ENCODE measurements around the gene CDHR3.

The CDHR3 gene

DNA sequence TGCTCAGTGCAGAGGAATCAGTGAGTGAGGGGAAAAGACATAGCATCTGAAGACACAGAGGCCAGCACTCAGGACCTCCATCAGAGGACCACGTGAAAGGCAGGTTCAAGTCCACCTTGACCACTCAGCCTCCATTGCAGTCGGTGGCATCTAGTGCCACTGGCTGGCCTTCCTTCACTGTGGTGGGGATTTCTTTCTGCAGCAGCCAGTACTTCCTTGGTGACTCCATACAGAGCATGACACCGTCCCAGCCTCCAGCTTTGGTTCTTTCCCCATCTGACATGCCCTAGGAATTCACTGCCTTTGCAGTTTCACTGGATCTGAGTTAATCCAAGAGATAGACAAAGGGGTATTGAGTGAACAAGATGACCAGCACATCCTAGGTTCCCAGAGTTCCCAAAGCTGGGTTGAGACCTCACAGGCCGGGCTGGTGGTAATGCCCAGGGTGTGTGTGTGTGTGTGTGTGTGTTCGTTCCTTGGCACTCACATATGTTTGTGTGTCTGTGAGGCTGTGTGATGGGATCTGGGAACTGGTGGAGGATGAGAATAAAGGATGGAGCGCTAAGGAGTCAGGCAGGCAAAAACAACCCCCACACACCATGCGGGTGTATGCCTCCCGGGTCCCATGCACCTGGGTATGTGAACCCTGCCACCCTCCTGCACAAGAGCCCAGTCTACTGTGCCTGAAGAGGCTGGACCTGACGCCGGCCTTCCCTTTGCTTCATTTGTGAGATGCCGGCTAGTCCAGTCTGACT lies 91.3 kb downstream of the CDHR3 start:
- no peak for DNase-seq

GRCh38 chr7:106054971-106055532 lies 92.0 kb downstream of the CDHR3 start:
- DNase-seq: no peak

GRCh38 chr7:106056513-106057203 lies 93.6 kb downstream of the CDHR3 start:
- peak; percentile 33 for DNase-seq

DNA sequence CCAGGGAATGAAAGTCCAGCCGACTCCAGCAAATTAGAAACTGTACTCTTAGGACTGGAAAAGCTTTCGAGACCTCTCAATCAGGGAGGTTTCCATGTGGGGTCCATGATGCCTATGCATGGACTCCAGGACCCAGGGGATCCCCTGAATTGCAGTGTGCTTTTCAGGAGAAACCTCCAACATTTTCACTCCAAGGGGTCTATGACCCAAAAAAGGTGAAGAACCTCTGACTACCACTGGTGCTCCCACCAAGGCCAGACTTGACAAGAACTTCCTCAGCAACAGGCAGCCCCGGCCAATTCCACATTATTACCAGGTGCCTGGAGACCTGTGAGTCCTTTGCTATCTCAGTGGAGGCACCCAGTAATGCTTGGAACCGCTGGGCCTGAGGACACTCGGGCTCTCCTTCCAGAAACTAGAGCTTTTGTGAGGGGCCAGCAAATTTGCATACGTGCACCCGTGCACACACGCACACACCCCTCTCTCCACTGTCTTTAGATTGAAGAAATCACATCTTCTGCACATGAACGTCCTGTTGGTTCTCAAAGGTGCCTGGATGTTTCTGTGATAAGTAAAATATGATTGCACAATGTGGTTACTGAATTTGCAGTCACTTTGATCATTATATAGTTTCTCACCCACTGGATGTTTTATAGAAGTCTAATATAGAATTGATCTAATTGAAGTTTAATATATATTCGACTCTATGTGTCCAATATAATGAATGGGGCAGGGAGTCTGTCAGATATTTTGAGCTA lies 94.3 kb downstream of the CDHR3 start:
- no peak for DNase-seq

DNA sequence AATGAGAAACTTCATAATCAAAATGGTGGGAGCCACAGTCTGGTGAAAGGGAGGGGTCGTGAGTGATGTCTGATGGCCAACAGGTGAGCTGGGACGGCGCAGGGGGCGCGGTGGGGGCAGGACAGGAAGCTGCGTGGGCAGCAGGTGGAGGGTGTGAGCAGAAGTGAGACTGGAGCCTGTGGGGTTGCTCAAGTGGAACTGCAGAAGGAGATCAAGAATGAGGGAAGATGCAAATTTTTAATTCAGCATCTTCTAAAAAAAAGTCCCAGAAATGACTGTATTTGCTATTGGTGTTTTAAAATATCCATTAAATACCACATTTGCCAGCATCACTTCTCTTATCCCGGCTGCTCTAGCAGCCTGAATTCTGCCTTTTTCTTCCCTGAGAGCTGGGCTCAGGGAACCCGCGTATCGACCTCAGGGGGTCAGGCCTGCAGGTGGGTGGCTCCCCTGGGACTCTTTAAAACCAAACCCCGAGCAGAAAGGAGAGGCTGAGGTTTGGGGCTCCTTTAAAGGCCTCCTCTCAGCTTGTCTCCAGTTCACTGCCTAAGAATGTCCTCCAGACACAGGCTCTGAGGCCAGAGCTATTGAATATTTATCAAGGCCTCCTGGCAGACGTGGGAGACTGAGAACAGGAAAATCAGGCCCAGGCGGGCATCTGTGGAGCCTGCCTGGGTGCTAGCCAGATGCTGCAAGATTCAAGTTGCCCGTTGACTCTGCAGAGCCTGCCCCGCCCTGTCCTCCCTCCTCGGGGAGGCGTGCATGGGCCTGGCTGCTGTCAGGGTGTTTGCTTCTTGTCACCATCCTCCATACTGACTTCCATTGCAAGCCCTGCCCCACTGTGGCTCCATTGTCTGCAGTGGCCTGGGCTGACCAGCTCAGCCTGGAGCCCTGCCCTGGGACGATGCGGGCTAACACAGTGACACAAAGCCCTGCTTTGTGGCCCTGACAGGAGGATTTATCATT lies 95.2 kb downstream of the CDHR3 start:
- no peak for DNase-seq

GRCh38 chr7:106058928-106059324 lies 95.9 kb downstream of the CDHR3 start:
- no peak for DNase-seq

DNA sequence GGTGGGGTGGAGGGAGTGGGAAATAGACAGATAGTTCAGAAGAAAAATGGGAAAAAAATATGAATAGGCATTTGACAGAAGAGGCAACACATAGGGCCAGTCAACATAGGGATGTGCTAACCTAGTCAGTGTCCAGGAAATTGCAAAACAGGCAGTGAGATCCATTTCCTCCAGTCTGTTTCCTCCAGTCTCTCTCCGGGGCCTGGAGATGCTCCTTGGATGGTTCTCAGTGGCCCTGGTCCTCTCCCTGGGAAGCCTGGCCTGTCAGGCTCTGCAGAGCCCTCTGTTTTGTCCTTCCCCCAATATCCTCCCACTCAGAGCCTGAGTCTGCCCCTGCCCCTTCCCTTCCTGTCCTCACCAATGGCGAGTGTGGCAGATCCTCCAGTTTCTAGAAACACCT lies 96.5 kb downstream of the CDHR3 start:
- no peak for DNase-seq

GRCh38 chr7:106060394-106060920 lies 97.4 kb downstream of the CDHR3 start:
- no peak for DNase-seq

GRCh38 chr7:106061301-106061979 lies 98.4 kb downstream of the CDHR3 start:
- no peak for DNase-seq

- no peak for DNase-seq
Measured at GRCh38 chr7:106062006-106062405, 98.9 kb downstream of the CDHR3 start.

DNA sequence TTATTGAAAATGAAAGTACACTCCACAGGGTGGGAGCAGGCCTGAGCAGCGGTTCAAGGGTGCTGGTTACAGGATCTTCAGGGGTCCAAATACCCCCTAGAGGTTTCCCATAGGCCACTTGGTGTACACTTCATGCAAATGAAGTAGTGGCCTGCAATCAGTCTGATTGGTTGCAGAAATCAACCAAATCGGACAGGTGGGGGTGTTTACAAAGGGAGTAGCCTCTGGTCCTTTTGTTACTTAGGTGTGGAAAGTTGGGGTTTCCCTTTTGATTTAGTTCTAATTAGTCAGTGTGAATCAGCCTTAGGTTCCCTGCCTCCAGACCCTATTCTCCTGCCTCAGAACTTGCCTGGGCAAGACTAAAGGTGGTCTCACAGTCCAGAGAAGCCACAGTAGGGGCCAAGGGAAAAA lies 99.5 kb downstream of the CDHR3 start:
- no peak for DNase-seq

GRCh38 chr7:106063024-106063423 lies 100.0 kb downstream of the CDHR3 start:
- no peak for DNase-seq

GRCh38 chr7:106063692-106064091 lies 100.6 kb downstream of the CDHR3 start:
- no peak for DNase-seq

- DNase-seq: no peak
Measured at GRCh38 chr7:106064316-106064715, 101.3 kb downstream of the CDHR3 start.

DNA sequence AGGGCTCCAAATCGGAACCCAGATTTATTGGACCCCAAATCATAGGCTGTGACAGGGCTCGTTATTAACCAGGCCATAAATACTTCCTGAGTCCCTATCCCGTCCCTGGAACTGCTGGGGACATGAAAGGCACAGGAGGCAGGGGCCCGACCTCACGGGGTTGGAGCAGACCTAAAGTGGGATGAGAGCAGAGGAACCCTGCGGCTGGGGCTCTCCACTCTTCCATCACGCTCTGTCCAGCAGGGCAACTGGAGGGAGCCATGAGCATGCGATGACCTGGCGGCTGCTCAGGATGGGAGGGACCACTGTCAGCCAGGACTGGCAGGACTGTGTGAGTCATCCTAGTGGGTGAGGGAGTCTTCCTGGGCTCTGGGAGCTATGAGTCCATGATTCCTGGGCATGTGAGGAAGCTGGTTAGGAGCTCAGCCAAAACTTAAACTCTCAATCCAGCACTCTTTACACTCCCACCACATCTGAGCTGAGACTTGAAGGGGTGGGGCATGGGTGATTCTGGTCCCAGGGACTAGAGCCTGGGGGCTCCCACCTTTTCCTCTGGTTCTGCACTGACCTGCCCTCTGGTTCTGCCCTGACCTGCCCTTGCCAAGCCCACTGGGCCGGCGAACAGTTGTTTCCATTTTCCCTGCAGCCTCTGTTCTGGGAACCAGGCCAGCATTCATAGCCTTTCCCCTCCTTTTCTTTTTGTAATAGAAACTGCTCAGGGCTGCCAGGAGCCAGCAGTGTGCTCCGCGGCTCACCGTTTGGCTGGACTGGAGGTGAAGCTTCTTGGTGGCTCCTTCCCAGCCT lies 101.9 kb downstream of the CDHR3 start:
- DNase-seq: peak; percentile 56

DNA sequence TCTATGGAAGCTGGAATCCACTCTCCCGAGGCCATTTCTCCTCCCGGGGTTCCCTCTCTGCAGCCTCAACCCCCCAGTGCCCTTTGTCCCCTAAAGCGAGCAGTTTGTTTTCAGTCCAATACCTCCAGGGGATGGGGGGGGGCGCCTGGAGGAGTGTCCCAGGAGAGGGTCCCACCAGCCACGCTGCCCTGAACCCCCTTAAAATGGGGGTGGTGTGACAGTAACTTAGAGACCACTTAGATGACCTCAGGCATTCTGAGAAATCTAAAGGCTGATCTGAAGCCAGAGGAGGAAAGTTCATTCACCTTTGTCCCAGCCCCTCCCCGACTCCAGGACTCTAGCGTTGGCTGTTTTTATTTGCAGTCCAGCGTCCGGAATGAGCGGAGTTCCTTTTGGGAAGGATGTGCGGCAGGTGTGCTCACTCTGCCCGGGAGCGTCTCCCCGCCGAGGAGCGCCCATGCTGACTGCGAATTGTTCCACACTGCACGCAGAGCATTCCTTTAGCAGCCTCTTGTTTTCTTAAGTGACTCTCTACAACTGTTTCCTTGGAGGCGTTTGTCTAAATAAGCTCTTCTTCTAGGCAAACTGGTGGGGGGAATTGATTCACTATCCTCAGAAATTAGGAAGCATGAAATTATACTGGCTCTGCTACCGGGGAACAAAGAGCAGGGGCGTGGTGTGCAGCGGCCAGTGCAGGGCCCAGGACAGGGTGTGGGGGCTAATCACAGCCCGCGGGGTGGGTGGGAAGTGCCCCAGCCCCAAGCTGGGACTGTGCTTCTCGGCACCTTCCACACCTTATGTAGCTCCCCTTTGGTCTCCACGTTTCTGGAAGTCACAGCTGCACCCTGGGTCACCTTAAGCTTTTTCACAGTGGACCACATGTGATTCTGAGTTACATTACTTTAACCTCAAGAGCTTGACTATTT lies 102.8 kb downstream of the CDHR3 start:
- no peak for DNase-seq

- no peak for DNase-seq
Measured at GRCh38 chr7:106067678-106068077, 104.6 kb downstream of the CDHR3 start.

DNA sequence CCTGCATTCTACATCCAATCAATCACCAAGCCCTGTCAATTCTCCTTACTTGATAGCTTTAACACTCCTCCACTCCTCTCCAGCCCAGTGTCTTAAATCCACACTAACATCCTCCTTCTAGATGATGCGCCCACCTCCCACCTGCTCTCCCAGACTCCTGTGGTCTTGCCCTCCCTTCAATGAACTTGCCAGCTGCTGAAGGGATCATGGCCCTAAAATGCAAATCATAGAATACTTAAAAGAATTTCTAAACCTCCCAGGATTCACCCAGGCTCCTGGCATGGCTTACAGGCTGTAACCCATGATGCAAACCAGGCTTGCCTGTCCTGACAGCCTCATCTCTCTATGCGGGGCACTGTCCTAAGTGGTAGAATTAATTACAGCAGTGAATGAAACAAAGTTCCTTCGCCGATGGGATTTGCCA lies 105.5 kb downstream of the CDHR3 start:
- no peak for DNase-seq

GRCh38 chr7:106068986-106069385 lies 105.9 kb downstream of the CDHR3 start:
- DNase-seq: no peak

Data from NCI-H2029 treated with DMSO at 0.1 percent for 48 hours (cell line).